T-cell (primary cell): Measurements from ENCODE around the gene NCAM1. TPM values are rescaled to one million over a fixed set of nuclear protein-coding genes. Genes with fewer than 3 reads are reported as not detected.

Experiments
- ATAC-seq, 4 experiments: fragments of 200-7000 bp in 3 of 4; fragments of 150-1000 bp in 1 of 4; cut with Tn5 transposase; replicated peaks in 1 of 4; 1 replicate in 3 of 4; 2 replicates in 1 of 4; pipeline ENCODE4 v1.10.0; 2021; ENCODE audit warnings: moderate library complexity in 3 of 4, mild to moderate bottlenecking in 2 of 4, moderate number of reproducible peaks in 1 of 4
- CTCF ChIA-PET, 2 donors: fragments of 300-600 bp; sonication (Branson Sonifier 250); formaldehyde crosslinking; loops; one replicate each; lab custom pipeline; 2022; ENCODE audit warnings: antibody characterized with exemption in 2 of 2; lab: Charles Lee
- POLR2A ChIA-PET, 2 donors: fragments of 300-600 bp; sonication (Branson Sonifier 250); formaldehyde crosslinking; loops; one replicate each; lab custom pipeline; 2022; ENCODE audit warnings: antibody characterized with exemption in 2 of 2; lab: Charles Lee
- DNase-seq, 35 experiments: peaks; one replicate each; pipeline versions ENCODE4 v3.0.0 to v3.0.0-alpha.2; 2013 to 2023
- H3K27ac ChIP-seq: one replicate; pipeline ENCODE4 v1.5.1; 2013; ENCODE audit warnings: low read length
- H3K27me3 ChIP-seq, 2 experiments: replicated peaks in 1 of 2; 1 replicate in 1 of 2; 2 replicates in 1 of 2; pipeline versions ENCODE4 v1.6.1 to v1.7.0; 2013; ENCODE audit warnings: low read length in 1 of 2, mixed read lengths in 1 of 2; ENCODE audit not compliant: control insufficient read depth in 2 of 2, insufficient read depth in 2 of 2; ENCODE audit errors: extremely low read depth in 1 of 2
- H3K36me3 ChIP-seq, 2 donors: 1 replicate in 1 of 2; 2 replicates in 1 of 2; pipeline versions ENCODE4 v1.6.1 to v1.7.0; 2013; ENCODE audit warnings: low read length in 1 of 2; ENCODE audit not compliant: control insufficient read depth in 2 of 2, insufficient read depth in 1 of 2; ENCODE audit errors: extremely low read depth in 1 of 2
- H3K4me1 ChIP-seq, 2 experiments: 1 replicate in 1 of 2; 2 replicates in 1 of 2; pipeline versions ENCODE4 v1.6.1 to v1.7.0; 2013; ENCODE audit warnings: low read length in 2 of 2, mixed read lengths in 1 of 2; ENCODE audit not compliant: insufficient read depth in 2 of 2, control insufficient read depth in 1 of 2; ENCODE audit errors: extremely low read depth in 1 of 2
- H3K4me3 ChIP-seq, 2 donors: 1 replicate in 1 of 2; 2 replicates in 1 of 2; pipeline versions ENCODE4 v1.5.1 to v1.7.0; 2013; ENCODE audit warnings: mild to moderate bottlenecking in 2 of 2, low read length in 1 of 2, moderate library complexity in 1 of 2; ENCODE audit not compliant: control insufficient read depth in 1 of 2; ENCODE audit errors: extremely low read depth in 1 of 2
- H3K9me3 ChIP-seq: 2 replicates; pipeline ENCODE4 v1.7.0; 2013
- H3K27ac Mint-ChIP-seq, 2 donors: one replicate each; pipeline ENCODE4 v1.8.0; 2020 to 2021; ENCODE audit warnings: mild to moderate bottlenecking in 2 of 2, mixed read lengths in 2 of 2
- H3K27me3 Mint-ChIP-seq, 2 donors: one replicate each; pipeline ENCODE4 v1.8.0; 2021 to 2022; ENCODE audit warnings: mixed read lengths in 2 of 2
- H3K36me3 Mint-ChIP-seq: one replicate; pipeline ENCODE4 v1.8.0; 2021; ENCODE audit warnings: mixed read lengths
- H3K4me1 Mint-ChIP-seq, 3 donors: one replicate each; pipeline ENCODE4 v1.8.0; 2020 to 2022; ENCODE audit warnings: mixed read lengths in 3 of 3, mild to moderate bottlenecking in 1 of 3
- H3K4me3 Mint-ChIP-seq, 3 donors: one replicate each; pipeline ENCODE4 v1.8.0; 2020 to 2022; ENCODE audit warnings: mild to moderate bottlenecking in 3 of 3, mixed read lengths in 3 of 3, moderate library complexity in 3 of 3
- H3K9me3 Mint-ChIP-seq, 3 donors: one replicate each; pipeline ENCODE4 v1.8.0; 2020 to 2022; ENCODE audit warnings: mixed read lengths in 3 of 3
- WGBS: methylation state at CpG from one replicate; pipeline ENCODE4 v1.1.5; 2013; ENCODE audit warnings: missing lambda C conversion rate; ENCODE audit not compliant: insufficient coverage; 5-methylcytosine and 5-hydroxymethylcytosine counted together
- total RNA-seq, 35 experiments: library from RNA in 6 of 35; stranded (reverse) in 6 of 35; fragments of 120-200 nt in 1 of 35; gene quantifications; one replicate each; pipeline versions ENCODE4 v1.2.1 to v1.2.4 and lab custom pipeline; 2013 to 2026

The NCAM1 gene
- total RNA-seq, 5 donors from 2014 or later (not counting 1 experiment from before 2014, with no cell fraction given) = 0.90 to 1.8 (median 1.1) TPM

DNA sequence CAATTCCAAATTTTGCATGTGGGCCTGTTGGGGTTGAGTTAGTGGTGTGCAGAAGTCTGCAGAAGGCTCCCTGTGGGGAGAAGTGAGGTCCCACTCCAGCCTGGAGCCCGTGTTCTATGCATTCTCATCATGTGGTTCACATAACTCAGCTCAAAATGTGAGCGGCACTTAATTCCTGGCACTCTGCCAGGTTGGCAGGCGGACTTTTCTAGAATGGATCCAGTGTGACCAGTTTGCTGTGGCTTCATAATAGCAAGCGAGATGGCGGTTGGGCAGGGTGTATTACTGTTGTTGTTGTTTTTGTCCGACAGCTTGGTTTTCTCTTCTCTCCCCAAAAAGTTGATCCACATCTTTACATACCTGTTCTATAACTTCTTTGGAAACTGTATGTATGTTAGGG, 206.4 kb downstream of the NCAM1 start:
- Histone ChIP-seq H3K27me3 (no peaks in the 10 kb centered on the region), H3K4me3 (no peak overlapping the region), H3K9me3 (no peaks in the 10 kb centered on the region), H3K36me3 (no peaks in the 10 kb centered on the region), H3K27ac (no peak overlapping the region), H3K4me1 (no peaks in the 10 kb centered on the region)
- POLR2A ChIA-PET = no interaction called here
- DNase-seq = no peak
- Mint-ChIP-seq H3K27me3 (peaks cover 6 to 11% of the 10 kb centered on the region in 2 donors), H3K9me3 (no peaks in the 10 kb centered on the region), H3K4me1 (no peaks in the 10 kb centered on the region), H3K27ac (no peak overlapping the region), H3K36me3 (no peaks in the 10 kb centered on the region), H3K4me3 (no peak overlapping the region)
- ATAC-seq = no peak
- CTCF ChIA-PET = interaction anchor here in 1 of 2 donors (0.6 kb wide), 1 partner anchor 16 kb away, joined by 3 read pairs; no protein-coding TSS in a partner anchor
- 40% methylated on average over 1 of the region's 6 CpGs for WGBS

DNA sequence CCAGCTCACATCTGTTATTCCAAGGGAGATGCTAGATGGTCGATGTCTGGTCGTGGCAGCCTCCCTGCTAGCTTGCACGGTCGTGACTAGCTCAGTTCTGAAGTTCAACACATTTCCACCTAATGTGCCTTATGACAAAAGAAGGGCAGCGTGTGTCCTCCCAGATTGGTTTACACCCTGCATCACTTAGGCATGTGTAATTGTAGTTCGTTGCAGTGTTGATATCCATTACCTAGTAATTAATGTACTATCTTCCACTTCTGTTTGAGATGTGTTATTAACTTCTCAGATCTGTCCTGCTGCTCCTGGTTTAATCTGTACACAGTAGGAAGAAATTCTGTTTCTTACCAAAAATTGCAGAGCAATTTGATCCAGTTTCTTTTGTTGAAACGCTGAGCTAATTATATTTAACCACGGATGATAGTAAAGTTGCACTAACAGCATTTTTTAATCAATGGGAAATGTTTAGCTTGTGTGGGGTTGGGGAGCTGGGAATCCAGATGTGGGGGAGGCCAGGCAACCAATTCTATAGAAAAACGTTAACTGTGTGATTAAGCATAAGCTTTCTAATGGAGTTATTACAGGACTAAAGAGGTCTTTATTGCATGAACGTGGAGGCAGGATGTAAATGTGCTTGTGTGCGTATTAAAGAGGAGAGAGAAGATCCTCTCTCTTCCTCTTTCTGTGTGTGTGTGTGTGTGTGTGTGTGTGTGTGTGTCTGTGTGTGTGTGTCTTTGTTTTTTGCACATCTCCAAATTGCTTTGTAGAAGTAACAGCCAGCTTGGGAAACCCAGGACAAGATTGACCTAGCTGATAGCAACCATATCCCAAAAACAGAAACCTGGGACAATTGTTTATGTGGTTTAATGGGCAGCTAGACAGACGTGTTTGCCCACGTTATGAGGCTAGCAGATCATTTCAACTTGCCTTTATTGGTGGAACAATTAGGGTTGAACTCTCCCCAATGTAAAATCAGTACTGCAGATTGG, 207.4 kb downstream of the NCAM1 start:
- Mint-ChIP-seq H3K27ac (no peak overlapping the region), H3K4me1 (no peaks in the 10 kb centered on the region), H3K27me3 (peaks cover 3 to 7% of the 10 kb centered on the region in 2 donors), H3K4me3 (no peak overlapping the region), H3K9me3 (no peaks in the 10 kb centered on the region), H3K36me3 (no peaks in the 10 kb centered on the region)
- Histone ChIP-seq H3K36me3 (no peaks in the 10 kb centered on the region), H3K27ac (no peak overlapping the region), H3K4me3 (no peak overlapping the region), H3K27me3 (no peaks in the 10 kb centered on the region), H3K4me1 (no peaks in the 10 kb centered on the region), H3K9me3 (no peaks in the 10 kb centered on the region)
- DNase-seq (no peak), ATAC-seq (no peak)
- CTCF ChIA-PET = interaction anchor here in 1 of 2 donors (0.6 kb wide), 1 partner anchor 100 kb away, joined by 3 read pairs; no protein-coding TSS in a partner anchor
- WGBS = 86% methylated on average over 4 of the region's 13 CpGs
- POLR2A ChIA-PET = no interaction called here

DNA sequence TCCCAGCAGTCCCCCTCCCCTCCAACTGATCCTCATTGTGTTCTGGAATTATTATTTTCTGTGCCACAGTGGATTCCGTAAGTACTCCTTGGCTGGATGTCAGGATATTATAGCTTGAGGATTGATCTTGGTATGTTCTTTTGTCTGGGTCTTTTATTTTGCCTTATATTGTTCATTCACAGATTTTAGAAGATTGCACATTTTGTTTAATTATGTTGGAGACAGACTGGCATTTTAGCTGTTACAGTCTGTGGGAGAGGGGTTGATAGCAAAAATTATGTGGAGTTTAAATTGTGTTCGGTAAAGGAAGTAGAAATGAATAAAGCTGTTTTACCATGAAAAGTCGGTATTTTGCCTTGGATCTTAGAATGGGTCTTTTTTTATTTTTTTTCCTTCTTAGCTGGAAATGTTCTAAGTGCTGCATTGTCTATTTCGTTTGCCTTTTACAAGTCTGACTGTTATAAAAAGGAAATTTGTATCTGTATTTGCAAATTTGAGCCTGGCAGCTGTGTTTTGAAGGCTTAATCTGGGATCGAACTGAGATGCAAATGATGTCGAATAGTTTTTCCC, 211.2 kb downstream of the NCAM1 start:
- CTCF ChIA-PET = interaction anchor here in 1 of 2 donors (0.6 kb wide), 1 partner anchor 587 kb away, joined by 5 read pairs; no protein-coding TSS in a partner anchor
- H3K36me3 Mint-ChIP-seq = no peaks in the 10 kb centered on the region
- H3K4me1 ChIP-seq = no peaks in the 10 kb centered on the region
- H3K27ac Mint-ChIP-seq = no peak overlapping the region
- no peak overlapping the region for H3K27ac ChIP-seq
- WGBS = 66% methylated on average over 3 of the region's 6 CpGs
- H3K4me3 Mint-ChIP-seq = no peak overlapping the region
- H3K27me3 Mint-ChIP-seq = peaks cover 7 to 8% of the 10 kb centered on the region in 2 donors
- no peak for DNase-seq
- ATAC-seq = no peak
- H3K9me3 Mint-ChIP-seq = no peaks in the 10 kb centered on the region
- no peak overlapping the region for H3K4me3 ChIP-seq
- POLR2A ChIA-PET = no interaction called here
- H3K36me3 ChIP-seq = no peaks in the 10 kb centered on the region
- no peaks in the 10 kb centered on the region for H3K4me1 Mint-ChIP-seq
- no peaks in the 10 kb centered on the region for H3K9me3 ChIP-seq
- no peaks in the 10 kb centered on the region for H3K27me3 ChIP-seq

DNA sequence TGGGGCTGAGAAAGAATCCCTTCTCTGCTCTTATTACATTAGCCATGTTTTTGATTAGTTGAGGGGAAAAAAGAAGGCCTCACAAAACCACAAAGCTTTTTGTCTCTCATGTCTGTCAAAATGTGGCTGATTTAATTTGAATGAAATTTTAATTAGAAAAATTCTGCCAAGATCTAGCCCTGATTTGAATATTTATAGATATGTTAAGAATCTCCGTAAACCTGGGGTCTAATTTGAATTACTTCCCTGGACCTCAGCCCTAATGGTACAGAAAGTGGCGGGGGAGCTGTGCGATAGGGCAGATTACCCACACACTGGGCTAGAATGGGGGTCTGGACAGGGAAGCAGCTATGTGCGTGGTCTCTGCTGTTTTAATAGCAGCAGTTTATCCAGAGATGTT, 211.9 kb downstream of the NCAM1 start:
- H3K4me3 Mint-ChIP-seq = no peak overlapping the region
- no peaks in the 10 kb centered on the region for H3K9me3 Mint-ChIP-seq
- no peaks in the 10 kb centered on the region for H3K4me1 ChIP-seq
- H3K4me3 ChIP-seq = no peak overlapping the region
- ChIA-PET CTCF (no interaction called here), POLR2A (no interaction called here)
- H3K9me3 ChIP-seq = no peaks in the 10 kb centered on the region
- no peaks in the 10 kb centered on the region for H3K36me3 ChIP-seq
- no peaks in the 10 kb centered on the region for H3K4me1 Mint-ChIP-seq
- H3K27ac ChIP-seq = no peak overlapping the region
- H3K27me3 Mint-ChIP-seq = peaks cover 8 to 12% of the 10 kb centered on the region in 2 donors
- no peak overlapping the region for H3K27ac Mint-ChIP-seq
- no peak for ATAC-seq
- H3K36me3 Mint-ChIP-seq = no peaks in the 10 kb centered on the region
- no peak for DNase-seq
- WGBS = no CpG with 5 or more reads among the region's 4 CpGs
- no peaks in the 10 kb centered on the region for H3K27me3 ChIP-seq

DNA sequence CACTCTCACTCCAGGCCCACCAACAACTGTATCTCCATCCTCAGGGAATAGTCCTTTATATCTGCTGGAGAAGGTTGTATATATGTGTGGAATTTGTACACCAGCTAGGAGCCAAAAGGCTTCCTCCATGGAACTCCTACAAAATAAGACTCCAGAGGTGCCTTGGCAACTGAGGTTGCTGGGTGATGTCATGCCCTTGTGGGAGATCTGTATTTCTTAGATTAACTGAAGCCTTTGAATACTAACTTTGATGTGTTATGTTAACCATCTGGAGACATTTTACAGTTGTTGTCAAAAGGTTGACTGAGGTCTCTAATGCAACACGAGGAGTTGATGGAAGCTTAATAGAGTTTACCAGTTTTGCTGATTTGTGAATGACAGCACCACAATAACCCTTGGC, 213.7 kb downstream of the NCAM1 start:
- H3K4me3 Mint-ChIP-seq = no peak overlapping the region
- 43% methylated on average over 1 of the region's 1 CpG for WGBS
- H3K27ac ChIP-seq = no peak overlapping the region
- H3K4me1 Mint-ChIP-seq = no peaks in the 10 kb centered on the region
- no peaks in the 10 kb centered on the region for H3K36me3 ChIP-seq
- POLR2A ChIA-PET = no interaction called here
- DNase-seq = no peak
- H3K9me3 Mint-ChIP-seq = no peaks in the 10 kb centered on the region
- H3K27me3 Mint-ChIP-seq = peaks cover 13 to 17% of the 10 kb centered on the region in 2 donors
- no peak overlapping the region for H3K4me3 ChIP-seq
- H3K27ac Mint-ChIP-seq = no peak overlapping the region
- H3K9me3 ChIP-seq = no peaks in the 10 kb centered on the region
- H3K4me1 ChIP-seq = no peaks in the 10 kb centered on the region
- H3K36me3 Mint-ChIP-seq = no peaks in the 10 kb centered on the region
- H3K27me3 ChIP-seq = no peaks in the 10 kb centered on the region
- ATAC-seq = no peak
- CTCF ChIA-PET = no interaction called here

DNA sequence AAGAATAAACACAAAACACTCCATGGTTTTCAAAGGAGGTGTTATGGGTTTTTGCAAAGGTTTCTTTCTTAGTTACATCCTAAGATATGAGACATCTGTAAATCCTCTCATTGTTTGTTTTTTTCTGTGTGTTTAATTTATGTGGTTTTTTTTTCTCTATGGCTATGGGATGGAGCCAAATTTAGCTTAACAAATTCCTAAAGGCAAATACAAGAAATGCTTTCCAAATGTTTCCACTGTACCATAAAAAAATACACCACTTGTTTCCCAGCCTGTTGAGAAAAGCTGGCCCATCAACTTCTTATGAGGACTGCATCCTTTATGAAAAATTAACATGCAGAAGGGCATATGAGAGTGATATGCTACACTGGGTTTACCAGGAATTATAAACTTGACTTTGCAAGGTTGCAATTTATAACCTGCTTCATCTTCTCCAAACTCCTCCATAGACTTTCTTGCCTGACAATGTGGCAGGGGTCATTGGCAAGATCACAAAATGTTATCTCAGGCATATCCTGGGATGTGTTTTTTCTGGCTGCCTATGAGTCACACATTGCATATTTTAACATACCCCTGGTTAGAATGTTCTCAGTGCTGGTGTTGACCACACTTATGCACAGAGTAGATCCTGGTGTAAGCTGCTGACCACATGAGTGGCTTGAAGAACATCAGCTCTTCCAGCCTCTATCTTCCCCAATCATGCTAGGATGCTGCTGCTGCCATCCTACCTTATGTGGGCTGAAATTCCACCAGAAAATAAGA, 215.6 kb downstream of the NCAM1 start:
- peaks cover 0 to 2% of the 10 kb centered on the region in 2 experiments for H3K27me3 ChIP-seq
- no peaks in the 10 kb centered on the region for H3K9me3 ChIP-seq
- peaks cover 20% of the 10 kb centered on the region in 2 donors for H3K27me3 Mint-ChIP-seq
- H3K9me3 Mint-ChIP-seq = no peaks in the 10 kb centered on the region
- no peak overlapping the region for H3K4me3 Mint-ChIP-seq
- no peak overlapping the region for H3K27ac ChIP-seq
- no peak for DNase-seq
- ChIA-PET CTCF (no interaction called here), POLR2A (no interaction called here)
- H3K36me3 ChIP-seq = no peaks in the 10 kb centered on the region
- no peak overlapping the region for H3K4me3 ChIP-seq
- no peaks in the 10 kb centered on the region for H3K4me1 Mint-ChIP-seq
- H3K4me1 ChIP-seq = no peaks in the 10 kb centered on the region
- ATAC-seq = no peak
- H3K27ac Mint-ChIP-seq = no peak overlapping the region
- no peaks in the 10 kb centered on the region for H3K36me3 Mint-ChIP-seq
